HG03135 (cell line): ENCODE data around the gene ISM1.

Source experiments
- ATAC-seq: cut with Tn5 transposase; IDR thresholded peaks from one replicate; pipeline ENCODE4 v1.9.1; 2021; ENCODE audit warnings: mild to moderate bottlenecking, moderate library complexity; ENCODE audit not compliant: unreplicated experiment

The ISM1 gene

GRCh38 chr20:13340088-13340487 is 119.0 kb downstream of the ISM1 start:
- ATAC-seq = no peak

- ATAC-seq = no peak
Observed at GRCh38 chr20:13341737-13342393, 120.8 kb downstream of the ISM1 start.

- no peak for ATAC-seq
Observed at GRCh38 chr20:13342469-13343242, 121.6 kb downstream of the ISM1 start.

GRCh38 chr20:13344671-13345070 is 123.6 kb downstream of the ISM1 start:
- ATAC-seq = no peak

- ATAC-seq = no peak
Observed at GRCh38 chr20:13348311-13349234, 127.5 kb downstream of the ISM1 start.

- no peak for ATAC-seq
Observed at GRCh38 chr20:13349235-13349604, 128.1 kb downstream of the ISM1 start.
